ENCODE results near the gene CMIP.

- TF ChIP-seq REST (IDR thresholded peaks at IDR 0.05; ENCODE audit: low read depth): no peak
- TF ChIP-seq TAF1 (IDR thresholded peaks at IDR 0.05; ENCODE audit: low read depth): no peak
- no peak for TF ChIP-seq FOXM1 (IDR thresholded peaks at IDR 0.05; ENCODE audit: borderline replicate concordance, low read depth)
These were observed 142.5 kb downstream of the CMIP start for GRCh38 chr16:81586977-81587625.
